Activated CD4-positive, alpha-beta T cell treated with anti-CD3 and anti-CD28 coated beads for 24 hours (primary cell): Measurements from ENCODE around the gene GALNT2.

Experiments
- DNase-seq, 2 donors: peaks; one replicate each; pipeline ENCODE4 v3.0.0-alpha.2; 2020; ENCODE audit warnings: low read depth in 2 of 2

The GALNT2 gene

GRCh38 chr1:230066466-230067404, at the start of gene GALNT2:
GALNT2 (plus strand) TSS chr1:230067238; CDS start chr1:230067281, 43 bp downstream.
- peak; percentile 74 to 78 for DNase-seq

- no peak for DNase-seq
These were observed 46.6 kb upstream of the GALNT2 start for GRCh38 chr1:230020451-230020850.

- DNase-seq = no peak
These were observed 44.2 kb upstream of the GALNT2 start for GRCh38 chr1:230022666-230023380.

DNA sequence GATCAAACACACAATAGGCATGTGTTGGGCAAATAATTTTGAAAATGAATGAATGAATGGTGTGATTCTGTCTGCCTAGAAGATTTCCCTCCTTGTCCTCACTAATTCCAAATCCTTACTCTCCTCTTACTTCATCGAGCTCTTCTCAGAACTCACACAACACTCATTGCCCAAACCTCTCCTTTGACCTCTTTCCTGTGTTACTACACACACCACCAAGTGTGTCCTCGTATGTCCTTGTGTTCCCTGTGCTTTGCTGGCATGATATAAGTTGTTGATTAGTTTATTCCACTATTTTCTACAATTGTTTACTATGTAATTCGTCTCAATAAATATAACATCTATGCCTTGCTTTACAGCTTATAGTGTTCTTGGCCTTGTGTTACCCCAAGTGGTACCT, 41.4 kb upstream of the GALNT2 start:
- no peak for DNase-seq

DNA sequence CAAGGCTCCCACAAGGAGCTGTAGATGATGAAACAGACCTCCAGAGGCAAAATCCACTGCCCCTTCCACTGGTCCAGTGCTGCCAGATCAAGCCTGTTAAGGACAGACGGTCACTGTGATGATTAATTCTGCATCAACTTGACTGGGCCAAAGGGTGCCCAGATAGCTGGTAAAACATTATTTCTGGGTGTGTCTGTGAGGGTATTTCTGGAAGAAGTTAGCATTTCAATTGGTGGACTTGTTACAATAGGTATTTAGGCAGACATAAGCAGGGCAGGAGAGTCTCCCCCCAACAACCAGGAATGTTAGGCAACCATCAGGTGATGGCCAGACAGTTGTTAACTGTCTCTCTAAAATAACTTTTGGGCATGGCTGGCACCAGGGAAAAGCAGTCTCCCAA, 40.9 kb upstream of the GALNT2 start:
- DNase-seq = no peak

- DNase-seq = no peak
These were observed 40.5 kb upstream of the GALNT2 start for GRCh38 chr1:230026572-230026971.

GRCh38 chr1:230028602-230029223, 38.3 kb upstream of the GALNT2 start:
- DNase-seq = no peak

- no peak for DNase-seq
These were observed 37.6 kb upstream of the GALNT2 start for GRCh38 chr1:230029244-230029941.

GRCh38 chr1:230030122-230030821, 36.8 kb upstream of the GALNT2 start:
- no peak for DNase-seq

GRCh38 chr1:230031131-230031530, 35.9 kb upstream of the GALNT2 start:
- no peak for DNase-seq

DNA sequence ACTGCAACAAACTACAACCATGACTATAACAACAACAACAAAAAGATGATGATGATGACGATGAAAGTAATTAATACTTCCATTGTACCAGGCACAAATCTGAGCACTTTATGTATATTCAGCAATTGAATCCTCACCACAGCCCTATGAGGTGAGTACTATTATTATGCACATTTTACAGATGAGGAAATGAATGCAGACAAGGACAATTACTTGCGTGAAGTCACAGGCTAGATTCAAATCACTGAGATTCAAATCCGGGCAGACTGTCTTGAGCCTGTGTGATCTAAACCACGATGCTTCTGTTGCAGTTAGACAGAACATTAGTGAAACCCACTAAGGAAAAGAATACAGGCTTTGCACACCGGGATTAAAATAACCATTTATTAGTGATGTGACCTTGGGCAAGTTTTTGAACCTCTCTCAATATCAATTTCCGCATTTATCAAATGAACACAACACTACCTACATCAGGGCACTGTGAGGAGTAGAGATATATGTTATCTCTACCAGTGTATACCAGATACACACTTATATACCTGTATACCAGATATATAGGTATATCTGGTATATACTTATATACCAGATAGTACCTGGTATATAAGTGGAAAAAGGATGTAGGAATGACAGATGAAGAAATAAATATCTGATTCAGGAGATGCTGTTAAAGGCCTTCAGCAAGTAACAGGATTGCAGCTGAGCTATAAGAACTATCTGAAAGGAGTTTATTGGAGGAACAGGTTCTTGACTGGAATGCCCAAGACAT, 34.3 kb upstream of the GALNT2 start:
- no peak for DNase-seq

- DNase-seq = no peak
These were observed 29.8 kb upstream of the GALNT2 start for GRCh38 chr1:230037261-230037660.

DNA sequence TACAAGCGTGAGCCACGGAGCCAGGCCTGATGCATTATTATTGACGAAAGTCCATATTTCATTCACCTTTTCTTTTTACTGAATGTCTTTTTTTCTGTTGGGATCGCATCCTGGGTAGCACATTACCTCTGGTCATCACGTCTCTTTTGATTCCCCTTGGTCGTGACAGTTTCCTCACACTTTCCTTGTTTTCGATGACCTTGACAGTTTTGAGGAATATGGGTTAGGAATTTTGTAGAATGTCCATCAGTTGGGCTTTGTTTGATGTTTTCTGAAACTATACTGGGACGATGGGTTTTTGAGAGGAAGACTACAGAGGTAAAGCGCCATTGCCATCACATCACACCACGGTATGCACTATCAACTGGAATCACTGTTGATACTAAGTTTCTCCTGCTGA, 26.6 kb upstream of the GALNT2 start:
- no peak for DNase-seq

- DNase-seq = no peak
These were observed 24.0 kb upstream of the GALNT2 start for GRCh38 chr1:230043081-230043480.

- DNase-seq = no peak
These were observed 22.3 kb upstream of the GALNT2 start for GRCh38 chr1:230044729-230045128.

- no peak for DNase-seq
These were observed 19.7 kb upstream of the GALNT2 start for GRCh38 chr1:230047114-230047865.

- DNase-seq = no peak
These were observed 18.7 kb upstream of the GALNT2 start for GRCh38 chr1:230048322-230048721.

DNA sequence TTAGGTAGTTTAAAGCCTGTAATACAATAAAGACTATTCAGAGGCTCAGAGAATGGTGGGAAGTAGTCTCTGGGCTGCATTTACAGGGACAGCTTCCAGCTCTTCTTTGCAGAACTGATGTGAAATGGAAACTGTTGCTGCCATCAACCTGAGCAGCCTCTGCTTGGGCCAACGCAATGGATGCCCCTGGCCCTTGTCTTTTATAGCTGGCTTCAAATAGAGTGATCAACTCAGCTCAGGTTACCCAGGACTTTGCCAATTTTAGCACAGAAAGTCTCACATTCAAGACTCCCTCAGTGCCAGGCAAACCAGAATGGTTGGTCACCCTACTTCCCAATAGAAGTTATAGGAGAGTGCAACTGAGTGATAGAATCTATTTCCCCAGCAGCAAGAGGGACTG, 18.1 kb upstream of the GALNT2 start:
- DNase-seq = no peak

GRCh38 chr1:230049731-230050130, 17.3 kb upstream of the GALNT2 start:
- no peak for DNase-seq
